ENCODE data around the gene ZSWIM3.
"Not testable (repeated sequence)": the region's sequence is repeated elsewhere in the genome, so short reads cannot be mapped to it uniquely, and the experiment has no call there.

Gene ZSWIM3

GRCh38 chr20:45872626-45873025, 15.2 kb downstream of the ZSWIM3 start:
- H3K27ac ChIP-seq = no peak overlapping the region
- no peak for TF ChIP-seq ZFX (IDR thresholded peaks at IDR 0.05; ENCODE audit: borderline replicate concordance)
- TF ChIP-seq CTCF (IDR thresholded peaks at IDR 0.05) = no peak

DNA sequence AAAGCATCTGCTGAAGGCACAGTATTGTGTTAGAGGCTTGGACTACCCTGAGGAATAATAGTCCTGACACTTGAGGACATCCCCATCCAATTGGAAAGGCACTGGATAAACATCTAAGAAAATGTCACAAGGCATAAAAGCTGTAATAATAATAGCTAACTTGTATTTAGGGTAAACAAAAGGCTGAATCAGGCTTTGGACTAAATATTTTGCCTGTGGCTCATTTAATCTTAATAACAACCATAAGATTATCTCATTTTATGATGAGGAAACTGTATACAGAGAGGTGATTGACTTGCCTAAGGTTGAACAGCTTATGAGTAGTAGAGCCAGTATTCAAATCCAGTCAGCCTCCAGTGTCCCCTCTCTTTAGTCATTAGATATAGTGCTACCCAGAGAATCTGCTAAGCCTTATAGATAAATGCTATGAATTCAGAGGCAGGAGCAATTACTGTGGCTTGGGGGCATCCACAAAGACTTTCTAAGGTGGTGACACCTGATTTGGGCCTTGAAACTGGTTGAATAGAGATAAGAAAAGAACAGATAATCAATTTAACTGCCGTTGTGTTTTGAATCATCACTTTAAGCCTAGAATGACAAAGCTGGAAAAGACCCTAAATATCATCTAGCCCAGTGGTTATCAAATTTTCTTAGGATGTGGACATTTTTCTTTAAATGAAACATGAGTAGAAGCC, 16.1 kb downstream of the ZSWIM3 start:
- no peak overlapping the region for H3K27ac ChIP-seq
- no peak for TF ChIP-seq ZFX (IDR thresholded peaks at IDR 0.05; ENCODE audit: borderline replicate concordance)

DNA sequence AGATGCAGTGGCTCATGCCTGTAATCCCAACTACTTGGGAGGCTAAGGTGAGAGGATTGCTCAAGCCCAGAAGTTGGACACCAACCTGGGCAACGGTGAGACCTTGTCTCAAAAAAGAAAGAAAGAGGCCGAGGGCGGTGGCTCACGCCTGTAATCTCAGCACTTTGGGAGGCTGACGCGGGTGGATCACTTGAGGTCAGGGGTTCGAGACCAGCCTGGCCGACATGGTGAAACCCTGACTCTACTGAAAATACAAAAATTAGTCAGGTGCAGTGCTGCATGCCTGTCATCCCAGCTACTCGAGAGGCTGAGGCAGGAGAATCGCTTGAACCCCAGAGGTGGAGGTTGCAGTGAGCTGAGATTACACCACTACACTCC, 16.7 kb downstream of the ZSWIM3 start:
- not testable (repeated sequence) for H3K27ac ChIP-seq

- H3K27ac ChIP-seq = no peak overlapping the region
- no peak for TF ChIP-seq ZFX (IDR thresholded peaks at IDR 0.05; ENCODE audit: borderline replicate concordance)
- TF ChIP-seq CTCF (IDR thresholded peaks at IDR 0.05) = no peak
Observed at GRCh38 chr20:45874576-45874975, 17.2 kb downstream of the ZSWIM3 start.

DNA sequence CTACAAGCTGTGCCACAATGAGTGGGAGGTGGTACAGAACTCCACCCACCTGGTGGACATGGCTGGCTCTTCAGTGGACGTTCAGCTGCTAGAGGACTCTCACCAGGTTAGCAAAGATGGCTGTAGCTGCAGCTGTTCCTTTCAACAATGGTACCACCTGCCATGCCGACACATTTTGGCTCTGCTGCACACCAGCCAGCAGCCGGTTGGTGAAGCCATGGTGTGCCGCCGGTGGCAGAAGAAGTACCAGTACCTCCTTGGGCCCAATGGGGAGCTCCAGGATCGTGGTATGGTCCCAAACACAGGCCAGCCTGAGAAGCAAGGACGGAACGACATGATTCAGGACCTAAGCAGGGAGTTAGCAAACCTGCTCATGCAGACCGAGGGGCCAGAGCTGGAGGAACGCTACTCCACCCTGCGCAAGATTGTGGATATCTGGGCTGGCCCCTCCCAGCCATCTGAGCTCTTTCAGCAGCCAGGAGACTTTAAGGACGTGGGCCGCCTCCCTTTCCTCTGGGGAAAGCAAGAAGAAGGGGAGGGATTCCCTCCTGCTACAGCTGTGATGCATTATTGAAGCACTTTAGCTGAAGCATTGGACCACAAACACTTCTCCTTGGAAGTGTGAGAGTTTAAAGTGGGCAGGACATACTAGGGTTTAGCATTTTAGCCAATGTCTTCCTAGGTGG, 20.8 kb downstream of the ZSWIM3 start:
- no peak for TF ChIP-seq ZFX (IDR thresholded peaks at IDR 0.05; ENCODE audit: borderline replicate concordance)
- no peak for TF ChIP-seq CTCF (IDR thresholded peaks at IDR 0.05)
- no peak overlapping the region for H3K27ac ChIP-seq

DNA sequence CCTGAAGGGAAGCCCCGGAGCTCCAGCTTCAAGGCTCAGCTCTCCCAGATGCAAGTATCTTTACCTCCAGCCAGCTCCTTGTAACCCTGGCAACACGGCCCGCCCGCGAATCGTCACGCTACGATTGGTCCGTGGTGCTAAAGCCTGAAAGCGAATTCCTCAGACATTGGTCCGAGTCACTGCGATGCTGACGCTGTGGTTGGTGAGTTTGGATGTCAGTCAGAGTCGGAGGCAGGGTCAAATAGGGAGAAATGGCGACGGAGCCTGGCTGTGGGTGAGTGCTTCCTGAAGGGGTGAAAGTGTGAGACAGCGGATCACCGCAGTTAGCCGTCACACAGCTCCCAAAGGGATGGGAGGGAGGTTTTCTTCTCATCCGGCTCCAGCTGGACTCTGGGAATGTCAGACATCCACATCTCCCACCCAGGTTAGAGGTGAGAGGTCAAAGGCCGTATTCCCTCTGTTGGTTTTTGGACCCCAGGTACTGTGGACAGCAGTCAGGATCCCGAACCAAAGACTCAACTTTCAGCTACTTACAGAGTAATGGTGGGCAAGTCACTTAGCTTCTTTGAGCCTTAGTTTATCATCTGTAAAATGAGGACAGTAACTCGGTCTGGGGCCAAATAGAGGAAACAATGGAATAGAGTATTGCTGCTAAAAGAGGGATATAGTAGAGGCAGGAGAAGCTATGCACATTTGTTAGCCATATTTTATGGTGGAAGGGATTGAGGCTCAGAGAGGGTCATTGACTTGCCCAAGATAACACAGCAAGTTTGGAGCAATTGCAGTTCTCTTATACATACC, 23.8 kb downstream of the ZSWIM3 start, which contains the start of gene ZSWIM1:
Gene ZSWIM1, plus strand, starts transcription at position 240 of the 801 bp plus-strand sequence. CDS start 1,366 bp downstream, outside the sequence.
- H3K27ac ChIP-seq = peak within 1 kb of the TSS; percentile 60
- TF ChIP-seq ZFX (IDR thresholded peaks at IDR 0.05; ENCODE audit: borderline replicate concordance) (no peak), CTCF (IDR thresholded peaks at IDR 0.05) (no peak)

DNA sequence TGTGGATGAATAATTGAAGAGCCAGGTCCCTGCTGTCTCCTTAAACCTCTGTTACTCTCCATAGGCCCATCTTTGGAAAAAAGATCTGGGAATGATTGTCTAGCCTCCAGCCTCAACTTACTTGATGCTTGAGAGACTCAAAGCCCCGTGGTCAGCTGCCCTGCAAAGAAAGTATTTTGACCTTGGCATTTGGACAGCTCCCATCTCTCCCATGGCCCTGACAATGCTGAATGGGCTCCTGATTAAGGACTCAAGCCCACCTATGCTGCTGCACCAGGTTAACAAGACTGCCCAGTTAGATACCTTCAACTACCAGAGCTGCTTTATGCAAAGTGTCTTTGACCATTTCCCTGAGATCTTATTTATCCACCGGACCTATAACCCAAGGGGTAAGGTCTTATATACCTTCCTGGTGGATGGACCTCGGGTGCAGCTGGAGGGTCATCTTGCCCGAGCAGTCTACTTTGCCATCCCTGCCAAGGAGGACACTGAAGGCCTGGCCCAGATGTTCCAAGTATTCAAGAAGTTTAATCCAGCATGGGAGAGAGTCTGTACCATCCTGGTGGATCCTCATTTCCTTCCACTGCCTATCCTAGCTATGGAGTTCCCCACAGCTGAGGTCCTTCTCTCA, 25.2 kb downstream of the ZSWIM3 start:
- TF ChIP-seq CTCF (IDR thresholded peaks at IDR 0.05) (no peak), ZFX (IDR thresholded peaks at IDR 0.05; ENCODE audit: borderline replicate concordance) (no peak)
- H3K27ac ChIP-seq = no peak overlapping the region

All from 22Rv1 (cell line).